ENCODE measurements around the gene MRTFA.

GRCh38 chr22:40506762-40507161 lies 129.8 kb downstream of the MRTFA start:
- no peak for TF ChIP-seq CTCF (IDR thresholded peaks at IDR 0.05)
- TF ChIP-seq POLR2AphosphoS5 (IDR thresholded peaks at IDR 0.05): no peak
- no peak for TF ChIP-seq POLR2A (IDR thresholded peaks at IDR 0.05)
- TF ChIP-seq EP300 (IDR thresholded peaks at IDR 0.05): no peak
